Choroid plexus epithelial cell (primary cell): ENCODE results near the gene LAMA5.

ENCODE experiments used
- DNase-seq: peaks from one replicate; pipeline ENCODE4 v3.0.0-alpha.2; 2010; ENCODE audit warnings: low read depth
- H3K4me3 ChIP-seq: 2 replicates; pipeline ENCODE4 v1.5.1; 2011; ENCODE audit warnings: low read depth, mild to moderate bottlenecking, control low read depth, low read length, moderate library complexity
- CTCF ChIP-seq: conservative IDR thresholded peaks from 2 replicates; pipeline ENCODE4 v1.5.1; 2011; ENCODE audit warnings: low read depth, mild to moderate bottlenecking, control low read depth, inconsistent platforms, low read length, moderate library complexity

LAMA5 gene

GRCh38 chr20:62367633-62368391 is 700 bp upstream of the LAMA5 start:
- no peak overlapping the region for H3K4me3 ChIP-seq
- no peak for DNase-seq
- TF ChIP-seq CTCF = no peak

- DNase-seq = no peak
- TF ChIP-seq CTCF = no peak
Observed at GRCh38 chr20:62366370-62367135, 559 bp downstream of the LAMA5 start.

GRCh38 chr20:62365814-62366369 is 1.2 kb downstream of the LAMA5 start:
- DNase-seq = no peak
- TF ChIP-seq CTCF = no peak
- peak overlapping the region; percentile 65 for H3K4me3 ChIP-seq

More at GRCh38 chr20:62366370-62367135, 559 bp downstream of the LAMA5 start:
- peak overlapping the region; percentile 65 for H3K4me3 ChIP-seq

- no peak for TF ChIP-seq CTCF
- DNase-seq = no peak
- H3K4me3 ChIP-seq = peak overlapping the region; percentile 65
Observed at GRCh38 chr20:62364911-62365736, 2.0 kb downstream of the LAMA5 start.

GRCh38 chr20:62363920-62364851 is 2.9 kb downstream of the LAMA5 start:
- DNase-seq = no peak
- TF ChIP-seq CTCF = no peak
- H3K4me3 ChIP-seq = no peak overlapping the region
